Pancreas (tissue), 10 donors: ENCODE measurements around the gene ASF1B. TPM values are rescaled to one million over a fixed set of nuclear protein-coding genes. Genes with fewer than 3 reads are reported as not detected.
"Not testable (repeated sequence)": the region's sequence is repeated elsewhere in the genome, so short reads cannot be mapped to it uniquely, and the experiment has no call there.

ENCODE experiments used
- ATAC-seq, 4 donors: fragments of 200-7000 bp; cut with Tn5 transposase; one replicate each; pipeline versions ENCODE4 v1.8.0 to v1.9.1; 2020; ENCODE audit warnings: mild to moderate bottlenecking in 4 of 4, moderate library complexity in 4 of 4
- DNase-seq, 6 donors: peaks; one replicate each; pipeline ENCODE4 v3.0.0-alpha.2; 2020
- FAIRE-seq: peaks from 2 replicates; lab custom pipeline; 2012; peaks lifted over from hg19 to GRCh38; lab: Jason Lieb, UNC
- H3K27ac ChIP-seq, 4 donors: fragments of 200-600 bp; sonication (generic); 1 replicate in 3 of 4; 2 replicates in 1 of 4; pipeline versions ENCODE4 v1.5.0 to v1.8.0; 2020
- H3K27me3 ChIP-seq, 4 donors: fragments of 200-600 bp; one replicate each; pipeline ENCODE4 v1.8.0; 2021
- H3K36me3 ChIP-seq, 3 donors: fragments of 200-600 bp; sonication (generic) in 1 of 3; one replicate each; pipeline versions ENCODE4 v1.5.0 to v1.8.0; 2020 to 2021
- H3K4me1 ChIP-seq, 3 donors: fragments of 200-600 bp; one replicate each; pipeline ENCODE4 v1.8.0; 2021
- H3K4me3 ChIP-seq, 4 donors: fragments of 200-600 bp; sonication (generic) in 2 of 4; one replicate each; pipeline versions ENCODE4 v1.5.0 to v1.8.0; 2020 to 2021
- H3K9me3 ChIP-seq, 4 donors: fragments of 200-600 bp; one replicate each; pipeline ENCODE4 v1.8.0; 2021
- CTCF ChIP-seq, 4 donors: fragments of 200-600 bp; sonication (generic) in 3 of 4; IDR thresholded peaks; one replicate each; pipeline versions ENCODE4 v1.5.0 to v1.8.0; 2021; ENCODE audit warnings: antibody characterized with exemption in 4 of 4
- WGBS, 2 donors: extraction: QIAGEN DNeasy Blood & Tissue Kit; methylation state at CpG; one replicate each; pipeline ENCODE4 v1.1.7; 2013; 5-methylcytosine and 5-hydroxymethylcytosine counted together
- intact Hi-C, 3 donors: fragments of 100-400 bp; cut with DNase I; formaldehyde crosslinking; loops; one replicate each; pipeline versions ENCODE4 v1.11.1 to v1.14.2; 2022
- polyA plus RNA-seq, 2 donors: library from polyadenylated mRNA; stranded (reverse); fragments of 200-250 nt; gene quantifications; one replicate each; pipeline ENCODE4 v1.2.3, GENCODE V29; 2013
- total RNA-seq, 6 donors: library from RNA; stranded (reverse); fragmentation: NEBNext Ultra II Directional in 4 of 6; extraction: Animal tissue kit (Norgen Biotek cat#: 25700) in 4 of 6; gene quantifications; one replicate each; pipeline versions ENCODE4 v1.2.1 to v1.2.4, GENCODE V29; 2021 to 2023
- donor health status: healthy with polysubstance abuse.
- donor health status: DM: no; HTN: no; CAD: no; lungs with moderate emphysema.
- donor health status: DM: no; HTN: no; CAD: no.
- donor health status: control.
- donor health status: control.
- donor health status: Bipolar disorder and iron deficiency.
- donor health status: DM: yes; HTN: yes; CAD: no.
- donor health status: DM: no; HTN: no; CAD: no.
- donor health status: DM: no; HTN: no; CAD: no.
- donor health status: DM: yes; HTN: yes; CAD: no.

The ASF1B gene
- total RNA-seq (1 to 10 TPM in 2 of 6 donors, under 1 TPM in 4; 0.14 to 1.1 (median 0.41) TPM), polyA plus RNA-seq (under 1 TPM; 0.30 to 0.70 TPM)

GRCh38 chr19:14136509-14137281 lies at the start of gene ASF1B:
Gene ASF1B (minus strand): TSS chr19:14136589. CDS start chr19:14136456, 133 bp downstream.
- H3K4me3 ChIP-seq: peak within 1 kb of the TSS; percentile 34 to 68 (median 58)
- H3K36me3 ChIP-seq: no peaks in the 10 kb centered on the region
- peaks cover 0 to 5% (median 0%) of the 10 kb centered on the region in 3 donors for H3K4me1 ChIP-seq
- peak; percentile 63 to 80 (median 70) for TF ChIP-seq CTCF (IDR thresholded peaks at IDR 0.05)
- intact Hi-C loops: no loop called here
- DNase-seq: peak; percentile 97 to 99 (median 99)
- ATAC-seq: peak; percentile 88 to 94 (median 88)
- H3K27me3 ChIP-seq: no peaks in the 10 kb centered on the region
- H3K9me3 ChIP-seq: no peaks in the 10 kb centered on the region
- peak within 1 kb of the TSS; percentile 94 to 98 (median 96) for H3K27ac ChIP-seq
- FAIRE-seq: peak; percentile 90
- 0% methylated on average over 74 to 78 of the region's 78 CpGs for WGBS, 2 donors

GRCh38 chr19:14185691-14186090 lies 49.3 kb upstream of the ASF1B start:
- H3K36me3 ChIP-seq, ATAC-seq, H3K27ac ChIP-seq, intact Hi-C loops, FAIRE-seq, H3K4me3 ChIP-seq, H3K4me1 ChIP-seq, DNase-seq, H3K9me3 ChIP-seq, H3K27me3 ChIP-seq: not testable (repeated sequence)
- 85 to 100% methylated on average over 1 of the region's 1 CpG for WGBS, 2 donors

- Histone ChIP-seq H3K4me3 (no peak overlapping the region), H3K27me3 (no peaks in the 10 kb centered on the region), H3K36me3 (no peaks in the 10 kb centered on the region), H3K9me3 (no peaks in the 10 kb centered on the region), H3K27ac (no peak overlapping the region), H3K4me1 (no peaks in the 10 kb centered on the region)
- ATAC-seq (no peak), DNase-seq (no peak), FAIRE-seq (no peak)
- TF ChIP-seq CTCF (IDR thresholded peaks at IDR 0.05): no peak
- intact Hi-C loops: no loop called here
- WGBS, 2 donors: 91 to 99% methylated on average over 5 of the region's 5 CpGs
These were observed 48.8 kb upstream of the ASF1B start for GRCh38 chr19:14185158-14185557.

GRCh38 chr19:14183741-14184350 lies 47.5 kb upstream of the ASF1B start:
- H3K9me3 ChIP-seq: no peaks in the 10 kb centered on the region
- 82% methylated on average over 13 to 14 of the region's 14 CpGs for WGBS, 2 donors
- H3K4me1 ChIP-seq: no peaks in the 10 kb centered on the region
- intact Hi-C loops: no loop called here
- ATAC-seq (no peak), FAIRE-seq (no peak), DNase-seq (no peak)
- H3K36me3 ChIP-seq: no peaks in the 10 kb centered on the region
- no peak overlapping the region for H3K4me3 ChIP-seq
- no peak for TF ChIP-seq CTCF (IDR thresholded peaks at IDR 0.05)
- no peak overlapping the region for H3K27ac ChIP-seq
- H3K27me3 ChIP-seq: no peaks in the 10 kb centered on the region

GRCh38 chr19:14182476-14182875 lies 46.1 kb upstream of the ASF1B start:
- FAIRE-seq (no peak), ATAC-seq (no peak), DNase-seq (no peak)
- no peaks in the 10 kb centered on the region for H3K36me3 ChIP-seq
- H3K27me3 ChIP-seq: no peaks in the 10 kb centered on the region
- no peak overlapping the region for H3K4me3 ChIP-seq
- TF ChIP-seq CTCF (IDR thresholded peaks at IDR 0.05): no peak
- H3K27ac ChIP-seq: no peak overlapping the region
- H3K4me1 ChIP-seq: no peaks in the 10 kb centered on the region
- H3K9me3 ChIP-seq: no peaks in the 10 kb centered on the region
- intact Hi-C loops: no loop called here
- WGBS, 2 donors: 85 to 92% methylated on average over 8 of the region's 8 CpGs
